NCI-H2081 treated with DMSO at 0.1 percent for 48 hours (cell line): ENCODE data around the gene OPCML.

ENCODE experiments used
- DNase-seq: peaks from one replicate; lab custom pipeline; 2025; lab: John Stamatoyannopoulos, UW

OPCML gene

GRCh38 chr11:132851247-132851646 lies 681.1 kb downstream of the OPCML start:
- DNase-seq: no peak

GRCh38 chr11:132850266-132850665 lies 682.0 kb downstream of the OPCML start:
- no peak for DNase-seq

- DNase-seq: no peak
These were observed 684.0 kb downstream of the OPCML start for GRCh38 chr11:132848336-132848735.

GRCh38 chr11:132846075-132846474 lies 686.2 kb downstream of the OPCML start:
- no peak for DNase-seq

GRCh38 chr11:132844956-132845696 lies 687.2 kb downstream of the OPCML start:
- DNase-seq: no peak

GRCh38 chr11:132840660-132841059 lies 691.6 kb downstream of the OPCML start:
- no peak for DNase-seq

- no peak for DNase-seq
These were observed 692.1 kb downstream of the OPCML start for GRCh38 chr11:132840191-132840590.

GRCh38 chr11:132839236-132839945 lies 692.9 kb downstream of the OPCML start:
- no peak for DNase-seq

GRCh38 chr11:132838627-132839026 lies 693.7 kb downstream of the OPCML start:
- DNase-seq: no peak

GRCh38 chr11:132831272-132831671 lies 701.0 kb downstream of the OPCML start:
- DNase-seq: no peak

- no peak for DNase-seq
These were observed 707.7 kb downstream of the OPCML start for GRCh38 chr11:132824642-132825041.

GRCh38 chr11:132822276-132822675 lies 710.0 kb downstream of the OPCML start:
- no peak for DNase-seq

GRCh38 chr11:132821499-132821898 lies 710.8 kb downstream of the OPCML start:
- no peak for DNase-seq

GRCh38 chr11:132821014-132821413 lies 711.3 kb downstream of the OPCML start:
- DNase-seq: no peak

GRCh38 chr11:132818951-132819350 lies 713.4 kb downstream of the OPCML start:
- DNase-seq: no peak

- DNase-seq: no peak
These were observed 714.9 kb downstream of the OPCML start for GRCh38 chr11:132817387-132817786.

- DNase-seq: no peak
These were observed 717.9 kb downstream of the OPCML start for GRCh38 chr11:132814410-132814809.

GRCh38 chr11:132811649-132812048 lies 720.7 kb downstream of the OPCML start:
- no peak for DNase-seq

- DNase-seq: no peak
These were observed 723.2 kb downstream of the OPCML start for GRCh38 chr11:132809070-132809469.

- DNase-seq: no peak
These were observed 728.0 kb downstream of the OPCML start for GRCh38 chr11:132804258-132804657.

- no peak for DNase-seq
These were observed 728.9 kb downstream of the OPCML start for GRCh38 chr11:132803436-132803835.

GRCh38 chr11:132802947-132803346 lies 729.4 kb downstream of the OPCML start:
- DNase-seq: no peak

GRCh38 chr11:132793831-132794230 lies 738.5 kb downstream of the OPCML start:
- no peak for DNase-seq
